Stimulated activated CD8-positive, alpha-beta memory T cell treated with anti-CD3 and anti-CD28 coated beads, Interleukin-15, amount 100 ng/mL, for 4 hours (primary cell): ENCODE data around the gene NCF1.
"Not testable (repeated sequence)": the region's sequence is repeated elsewhere in the genome, so short reads cannot be mapped to it uniquely, and the experiment has no call there.

Experiments used
- DNase-seq, 2 donors: peaks; one replicate each; pipeline ENCODE4 v3.0.0-alpha.2; 2020; ENCODE audit warnings: low read depth in 2 of 2

Gene NCF1

DNA sequence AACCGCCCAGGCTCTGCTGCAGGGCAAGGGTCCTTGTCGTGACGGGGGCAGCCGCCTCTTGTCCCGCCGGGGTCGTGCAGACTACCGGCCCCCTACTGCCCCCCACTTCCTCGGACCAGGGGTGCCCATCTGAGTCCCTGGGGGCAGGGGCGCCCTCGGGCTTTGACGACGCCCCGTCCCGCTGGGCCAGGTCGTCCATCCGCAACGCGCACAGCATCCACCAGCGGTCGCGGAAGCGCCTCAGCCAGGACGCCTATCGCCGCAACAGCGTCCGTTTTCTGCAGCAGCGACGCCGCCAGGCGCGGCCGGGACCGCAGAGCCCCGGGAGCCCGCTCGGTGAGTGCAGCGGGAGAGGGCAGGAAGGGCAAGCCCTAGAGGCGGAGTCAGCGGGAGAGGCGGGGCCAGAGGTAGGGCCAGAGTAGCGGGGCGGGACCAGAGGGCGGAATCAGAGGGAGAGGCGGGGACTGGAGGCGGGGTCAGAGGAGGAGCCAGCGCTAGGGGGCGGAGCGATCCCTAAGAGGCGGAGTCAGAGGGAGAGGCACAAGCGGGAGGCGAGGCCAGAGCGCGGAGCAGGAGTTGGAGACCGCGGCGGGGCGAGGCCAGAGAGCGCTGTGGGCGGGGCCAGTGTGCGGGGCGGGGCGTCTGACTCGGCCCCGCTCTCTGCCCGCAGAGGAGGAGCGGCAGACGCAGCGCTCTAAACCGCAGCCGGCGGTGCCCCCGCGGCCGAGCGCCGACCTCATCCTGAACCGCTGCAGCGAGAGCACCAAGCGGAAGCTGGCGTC lies 14.7 kb downstream of the NCF1 start:
- peak; percentile 91 for DNase-seq

DNA sequence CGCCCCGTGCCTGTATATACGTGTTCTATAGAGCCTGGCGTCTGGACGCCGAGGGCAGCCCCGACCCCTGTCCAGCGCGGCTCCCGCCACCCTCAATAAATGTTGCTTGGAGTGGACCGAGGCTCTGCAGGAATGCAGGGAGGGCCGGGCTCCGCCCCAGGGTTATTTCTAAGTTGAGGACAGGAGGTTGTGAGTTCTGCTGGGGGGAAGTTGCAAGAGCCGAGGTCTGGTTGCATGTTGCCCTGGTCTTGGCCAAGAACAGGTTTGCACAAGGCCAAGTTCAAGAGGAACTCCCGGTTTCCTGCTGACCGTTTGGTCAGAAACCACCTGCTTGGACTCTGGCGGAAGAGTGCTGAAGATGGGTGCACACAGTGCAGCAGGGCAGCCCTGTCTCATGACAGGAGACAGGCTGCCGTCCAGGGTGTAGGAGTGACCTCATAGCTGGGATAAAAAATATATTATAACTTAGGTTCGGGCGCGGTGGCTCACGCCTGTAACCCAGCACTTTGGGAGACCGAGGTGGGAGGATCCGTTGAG lies 15.5 kb downstream of the NCF1 start:
- not testable (repeated sequence) for DNase-seq

DNA sequence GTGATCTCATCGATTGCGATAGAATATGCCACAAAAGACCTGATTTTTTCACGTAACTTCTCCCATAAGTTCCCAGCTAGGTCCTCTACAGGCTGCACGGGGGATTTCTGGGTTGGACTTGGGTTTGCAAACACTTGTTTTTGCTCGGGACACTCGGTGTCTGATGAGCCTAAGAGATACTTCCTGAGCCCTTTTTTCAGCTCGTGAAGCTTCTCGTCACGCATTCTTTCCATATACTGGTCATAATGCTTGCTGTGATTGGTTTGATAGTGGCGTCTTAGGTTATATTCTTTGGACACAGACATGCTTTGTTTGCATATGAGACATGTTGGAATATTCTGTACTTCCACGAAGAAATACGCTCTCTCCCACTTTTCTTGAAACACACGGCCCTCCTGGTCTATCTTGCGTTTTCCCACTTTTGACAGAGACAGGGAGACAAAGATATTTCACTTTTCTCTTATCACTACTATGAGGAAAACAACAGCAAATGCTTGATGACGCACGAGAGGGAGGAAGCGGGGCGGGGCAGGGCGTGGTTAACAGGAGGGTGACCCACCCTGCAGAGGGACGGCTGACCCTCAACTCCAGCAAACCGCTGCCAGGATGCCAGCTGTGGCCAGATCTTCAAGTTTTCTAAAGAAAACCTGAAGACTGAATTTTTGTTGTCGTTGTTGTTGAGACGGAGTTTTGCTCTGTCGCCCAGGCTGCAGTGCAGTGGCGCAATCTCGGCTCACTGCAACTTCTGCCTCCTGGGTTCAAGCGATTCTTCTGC lies 24.2 kb downstream of the NCF1 start:
- not testable (repeated sequence) for DNase-seq

DNA sequence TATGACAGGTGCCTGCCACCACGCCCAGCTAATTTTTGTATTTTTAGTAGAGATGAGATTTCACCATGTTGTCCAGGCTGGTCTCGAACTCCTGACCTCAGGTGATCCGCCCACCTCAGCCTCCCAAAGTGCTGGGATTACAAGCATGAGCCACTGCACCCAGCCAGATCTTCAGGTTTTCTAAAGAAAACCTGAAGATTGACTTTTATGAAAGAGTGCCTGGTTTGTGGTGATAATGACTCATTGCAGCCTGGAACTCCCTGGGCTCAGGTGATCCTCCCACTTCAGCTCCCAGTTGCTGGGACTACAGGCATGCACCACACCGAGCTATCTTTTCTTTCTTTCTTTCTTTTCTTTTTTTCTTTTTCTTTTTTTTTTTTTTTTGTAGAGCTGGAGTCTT lies 24.8 kb downstream of the NCF1 start:
- DNase-seq: not testable (repeated sequence)

DNA sequence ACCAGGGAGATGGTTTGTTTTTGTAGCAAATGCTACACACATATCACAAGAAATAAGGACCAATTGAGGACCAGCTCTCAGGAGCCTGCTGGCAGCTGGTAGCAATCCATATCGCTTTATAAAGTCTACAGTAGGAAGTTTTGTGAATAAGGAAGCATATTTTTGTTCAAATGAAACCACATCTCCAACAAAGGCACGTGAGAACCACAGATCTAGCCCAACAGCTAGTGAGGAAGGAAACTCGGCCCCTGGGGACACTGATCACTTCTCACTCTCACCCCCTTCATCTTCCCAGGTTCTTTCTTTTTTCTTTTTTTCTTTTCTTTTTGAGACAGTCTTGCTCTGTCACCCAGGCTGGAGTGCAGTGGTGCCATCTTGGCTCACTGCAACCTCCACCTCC lies 42.1 kb downstream of the NCF1 start:
- DNase-seq: not testable (repeated sequence)

DNA sequence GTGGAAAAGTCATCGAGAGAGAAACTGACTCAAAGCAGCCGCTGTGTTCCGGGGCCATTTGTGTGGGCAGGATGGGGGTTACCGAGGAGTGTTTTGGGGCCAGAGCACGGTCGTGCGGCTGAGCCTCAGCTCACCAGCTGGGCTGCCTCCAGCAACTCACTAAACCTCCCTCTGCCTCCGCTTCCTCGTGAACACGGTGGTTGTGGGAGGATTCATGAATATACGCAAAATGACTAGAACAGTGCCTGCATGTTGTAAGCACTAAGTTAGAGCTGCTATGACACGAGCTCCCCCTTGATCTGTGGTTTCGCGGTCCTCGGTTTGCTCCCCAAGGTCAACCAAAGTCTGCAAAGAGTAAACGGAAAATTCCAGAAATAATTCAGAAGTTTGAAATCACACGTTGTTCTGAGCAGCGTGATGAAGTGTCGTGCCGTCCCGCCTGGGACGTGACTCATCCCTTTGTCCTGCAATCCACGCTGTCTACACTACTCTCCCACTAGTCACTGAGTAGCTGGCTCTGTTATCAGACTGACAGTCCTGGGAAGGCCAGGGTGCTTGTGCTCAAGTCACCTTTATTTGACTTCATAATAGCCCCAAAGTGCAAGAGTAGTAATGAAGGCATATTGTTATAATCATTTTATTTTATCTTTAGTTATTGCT lies 46.5 kb downstream of the NCF1 start:
- not testable (repeated sequence) for DNase-seq

DNA sequence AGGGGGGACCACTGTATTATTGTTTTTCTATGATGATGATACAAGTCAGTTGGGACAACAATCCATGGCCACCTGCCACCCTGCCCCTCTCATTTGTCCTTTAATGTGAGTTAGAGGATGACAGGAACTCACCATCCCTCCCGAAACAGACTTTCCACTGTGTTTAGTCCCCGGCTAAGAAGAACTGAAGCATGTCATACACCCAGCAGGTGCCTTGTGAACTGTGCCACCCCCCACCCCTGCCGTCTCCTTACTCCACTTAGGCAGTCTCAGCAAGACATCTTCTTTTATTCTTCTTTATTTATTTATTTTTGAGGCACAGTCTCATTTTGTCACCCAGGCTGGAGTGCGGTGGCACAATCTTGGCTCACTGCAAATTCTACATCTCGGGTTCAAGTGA lies 47.4 kb downstream of the NCF1 start:
- not testable (repeated sequence) for DNase-seq

DNA sequence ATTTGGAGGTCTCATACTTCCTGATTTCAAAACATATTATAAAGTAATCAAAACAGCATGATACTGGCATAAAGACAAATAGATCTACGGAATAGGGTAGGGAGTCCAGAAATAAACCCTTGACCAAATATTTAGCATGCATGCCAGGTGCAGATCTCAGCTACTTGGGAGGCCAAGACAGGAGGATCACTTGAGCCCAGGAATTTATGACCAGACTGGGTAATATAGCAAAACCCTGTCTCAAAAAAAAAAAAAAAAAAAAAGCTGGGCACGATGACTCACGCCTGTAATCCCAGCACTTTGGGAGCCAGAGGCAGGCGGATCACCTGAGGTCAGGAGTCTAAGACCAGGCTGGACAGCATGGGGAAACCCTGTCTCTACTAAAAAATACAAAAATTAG lies 56.1 kb downstream of the NCF1 start:
- DNase-seq: not testable (repeated sequence)

DNA sequence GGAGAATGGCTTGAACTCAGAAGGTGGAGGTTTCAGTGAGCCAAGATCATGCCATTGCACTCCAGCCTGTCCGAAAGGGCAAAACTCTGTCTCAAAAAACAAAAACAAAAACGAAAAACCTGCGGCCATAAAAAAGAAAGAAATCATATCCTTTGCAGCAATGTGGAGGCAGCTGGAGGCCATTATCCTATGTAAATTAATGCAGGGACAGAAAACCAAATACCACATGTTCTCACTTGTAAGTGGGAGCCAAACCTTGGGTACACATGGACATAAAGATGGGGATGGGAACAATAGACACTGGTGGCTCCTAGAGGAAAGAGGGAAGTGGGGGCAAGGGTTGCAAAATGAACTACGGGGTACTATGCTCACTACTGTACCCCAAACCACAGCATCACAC lies 56.6 kb downstream of the NCF1 start:
- not testable (repeated sequence) for DNase-seq
